Measurements from ENCODE around the gene DUSP22. TPM values are rescaled to one million over a fixed set of nuclear protein-coding genes. Genes with fewer than 3 reads are reported as not detected.
A peak's percentile ranks its signal among the peaks of the same experiment; 100 is the strongest.

The DUSP22 gene
- total and polyA plus RNA-seq, 8 donors: 27.3 to 48.8 (median 33.7) TPM

- Histone ChIP-seq H3K27me3 (no peaks in the 10 kb centered on the region), H3K36me3 (peaks cover 0 to 15% of the 10 kb centered on the region in 2 donors), H3K9me3 (no peaks in the 10 kb centered on the region), H3K4me1 (peaks cover 0 to 33% of the 10 kb centered on the region in 2 donors), H3K4me3 (no peak overlapping the region), H3K27ac (no peak overlapping the region)
- no peak for TF ChIP-seq CTCF (IDR thresholded peaks at IDR 0.05)
- intact Hi-C loops (cut with DNase I): no loop called here
- ATAC-seq: no peak
- no peak for DNase-seq
Measured at GRCh38 chr6:301526-301925, 9.2 kb downstream of the DUSP22 start.

GRCh38 chr6:301929-302705 is 9.8 kb downstream of the DUSP22 start:
- intact Hi-C loops (cut with DNase I): no loop called here
- Histone ChIP-seq H3K4me1 (peaks cover 0 to 27% of the 10 kb centered on the region in 2 donors), H3K27ac (no peak overlapping the region), H3K4me3 (no peak overlapping the region), H3K27me3 (no peaks in the 10 kb centered on the region), H3K9me3 (no peaks in the 10 kb centered on the region), H3K36me3 (peaks cover 0 to 15% of the 10 kb centered on the region in 2 donors)
- TF ChIP-seq CTCF (IDR thresholded peaks at IDR 0.05): no peak
- DNase-seq: peak in 1 of 4 donors; percentile 78
- ATAC-seq: no peak

GRCh38 chr6:302760-303159 is 10.5 kb downstream of the DUSP22 start:
- ATAC-seq (no peak), DNase-seq (no peak)
- no peaks in the 10 kb centered on the region for H3K27me3 ChIP-seq
- TF ChIP-seq CTCF (IDR thresholded peaks at IDR 0.05): no peak
- H3K4me1 ChIP-seq: peaks cover 0 to 20% of the 10 kb centered on the region in 2 donors
- H3K9me3 ChIP-seq: no peaks in the 10 kb centered on the region
- peaks cover 0 to 15% of the 10 kb centered on the region in 2 donors for H3K36me3 ChIP-seq
- no peak overlapping the region for H3K4me3 ChIP-seq
- intact Hi-C loops (cut with DNase I): no loop called here
- no peak overlapping the region for H3K27ac ChIP-seq

GRCh38 chr6:303263-303662 is 11.0 kb downstream of the DUSP22 start:
- intact Hi-C loops (cut with DNase I): no loop called here
- H3K9me3 ChIP-seq: no peaks in the 10 kb centered on the region
- H3K4me1 ChIP-seq: peaks cover 0 to 15% of the 10 kb centered on the region in 2 donors
- peaks cover 0 to 18% of the 10 kb centered on the region in 2 donors for H3K36me3 ChIP-seq
- DNase-seq (no peak), ATAC-seq (no peak)
- no peaks in the 10 kb centered on the region for H3K27me3 ChIP-seq
- TF ChIP-seq CTCF (IDR thresholded peaks at IDR 0.05): no peak
- H3K27ac ChIP-seq: no peak overlapping the region
- no peak overlapping the region for H3K4me3 ChIP-seq

GRCh38 chr6:303948-304558 is 11.8 kb downstream of the DUSP22 start:
- Histone ChIP-seq H3K36me3 (peaks cover 0 to 18% of the 10 kb centered on the region in 2 donors), H3K4me3 (no peak overlapping the region), H3K4me1 (peaks cover 0 to 7% of the 10 kb centered on the region in 2 donors), H3K27ac (no peak overlapping the region), H3K9me3 (no peaks in the 10 kb centered on the region), H3K27me3 (no peaks in the 10 kb centered on the region)
- DNase-seq: peak in 1 of 4 donors; percentile 83
- no peak for TF ChIP-seq CTCF (IDR thresholded peaks at IDR 0.05)
- intact Hi-C loops (cut with DNase I): no loop called here
- ATAC-seq: no peak
